Measurements from ENCODE around the gene SVIL.
"Not testable (repeated sequence)": the region's sequence is repeated elsewhere in the genome, so short reads cannot be mapped to it uniquely, and the experiment has no call there.

DNA sequence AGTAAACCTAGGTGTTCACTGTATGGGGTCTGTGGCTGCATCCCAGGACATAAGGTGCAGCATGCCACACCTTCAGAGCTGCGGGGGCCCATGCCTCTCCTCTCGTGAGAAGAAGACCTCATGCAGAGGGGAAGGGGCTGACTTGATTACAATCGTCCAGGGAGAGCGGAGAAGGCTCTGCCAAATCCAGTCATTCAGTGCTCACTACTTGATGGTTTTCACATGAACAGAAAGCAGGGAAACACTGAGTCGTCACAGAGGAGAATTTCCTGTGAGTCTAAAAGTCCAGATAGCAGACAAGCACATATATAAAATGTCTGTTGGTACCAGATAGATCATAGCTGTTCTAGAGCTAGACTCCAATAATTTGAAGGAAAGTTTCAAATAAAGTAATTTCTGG is 52.0 kb downstream of the SVIL start:
- TF ChIP-seq EZH2 (IDR thresholded peaks at IDR 0.05; ENCODE audit: low read depth); CTCF (conservative IDR thresholded peaks at IDR 0.05): not testable (repeated sequence)
